ENCODE results near the gene SCD5. TPM values are rescaled to one million over a fixed set of nuclear protein-coding genes. Genes with fewer than 3 reads are reported as not detected.

The SCD5 gene
- total and polyA plus RNA-seq, 9 donors = 7.0 to 16.5 (median 13.1) TPM

- no peaks in the 10 kb centered on the region for H3K4me1 ChIP-seq (ENCODE audit: control insufficient read depth, insufficient read depth, low read length)
- no peaks in the 10 kb centered on the region for H3K9me3 ChIP-seq (replicated peaks; ENCODE audit: control insufficient read depth, low read depth, low read length)
- no peak overlapping the region for H3K4me3 ChIP-seq (ENCODE audit: low read length)
- H3K36me3 ChIP-seq (ENCODE audit: control insufficient read depth, insufficient read depth, low read length) = no peaks in the 10 kb centered on the region
- no peak overlapping the region for H3K27ac ChIP-seq (ENCODE audit: low read length)
- H3K27me3 ChIP-seq (ENCODE audit: control insufficient read depth, insufficient read depth, low read length) = no peaks in the 10 kb centered on the region
- DNase-seq = no peak
- WGBS (ENCODE audit: insufficient coverage) = 75% methylated on average over 1 of the region's 5 CpGs
These were observed 214.6 kb downstream of the SCD5 start for GRCh38 chr4:82583897-82584587.

GRCh38 chr4:82579932-82580331 is 218.7 kb downstream of the SCD5 start:
- no peak overlapping the region for H3K4me3 ChIP-seq (ENCODE audit: low read length)
- no peaks in the 10 kb centered on the region for H3K36me3 ChIP-seq (ENCODE audit: control insufficient read depth, insufficient read depth, low read length)
- no peaks in the 10 kb centered on the region for H3K4me1 ChIP-seq (ENCODE audit: control insufficient read depth, insufficient read depth, low read length)
- WGBS (ENCODE audit: insufficient coverage) = 20% methylated on average over 1 of the region's 5 CpGs
- no peaks in the 10 kb centered on the region for H3K27me3 ChIP-seq (ENCODE audit: control insufficient read depth, insufficient read depth, low read length)
- no peak for DNase-seq
- no peak overlapping the region for H3K27ac ChIP-seq (ENCODE audit: low read length)
- no peaks in the 10 kb centered on the region for H3K9me3 ChIP-seq (replicated peaks; ENCODE audit: control insufficient read depth, low read depth, low read length)

Other genes starting within 250 kb of the SCD5 start
- 3.3 TPM for gene TMEM150C, start 236.8 kb downstream of the SCD5 start, total RNA-seq
- gene TMEM150C, start 236.8 kb downstream of the SCD5 start, polyA plus RNA-seq (ENCODE audit: insufficient read depth in 1 of 8, insufficient read length in 8 of 8, low replicate concordance in 1 of 8) = 1 to 10 TPM; 2.6 to 6.3 (median 3.8) TPM
- 163 TPM for gene SEC31A, start 92.4 kb upstream of the SCD5 start, total RNA-seq
- 100 to 1,000 TPM; 158 to 213 (median 177) TPM for gene SEC31A, start 92.4 kb upstream of the SCD5 start, polyA plus RNA-seq (ENCODE audit: insufficient read depth in 1 of 8, insufficient read length in 8 of 8, low replicate concordance in 1 of 8)
- gene THAP9, start 101.9 kb upstream of the SCD5 start, total RNA-seq = 12.8 TPM
- gene THAP9, start 101.9 kb upstream of the SCD5 start, polyA plus RNA-seq (ENCODE audit: insufficient read depth in 1 of 8, insufficient read length in 8 of 8, low replicate concordance in 1 of 8) = 1 to 10 TPM; 5.4 to 7.6 (median 6.4) TPM
- 9.8 TPM for gene LIN54, start 212.0 kb upstream of the SCD5 start, total RNA-seq
- gene LIN54, start 212.0 kb upstream of the SCD5 start, polyA plus RNA-seq (ENCODE audit: insufficient read depth in 1 of 8, insufficient read length in 8 of 8, low replicate concordance in 1 of 8) = 10 to 100 TPM in 1 of 8 donors, 1 to 10 TPM in 7; 7.4 to 10.0 (median 8.4) TPM
- gene COPS4, start 236.4 kb upstream of the SCD5 start, total RNA-seq = 69.1 TPM
- gene COPS4, start 236.4 kb upstream of the SCD5 start, polyA plus RNA-seq (ENCODE audit: insufficient read depth in 1 of 8, insufficient read length in 8 of 8, low replicate concordance in 1 of 8) = 10 to 100 TPM; 54.1 to 67.6 (median 60.5) TPM